ENCODE data around the gene CILP. TPM values are rescaled to one million over a fixed set of nuclear protein-coding genes. Genes with fewer than 3 reads are reported as not detected.

The CILP gene
- total and polyA plus RNA-seq, 2 of the 13 experiments (the other 11 are each of a cell fraction or from before 2014, with no cell fraction given) = 0.03 TPM; not detected in 1

DNA sequence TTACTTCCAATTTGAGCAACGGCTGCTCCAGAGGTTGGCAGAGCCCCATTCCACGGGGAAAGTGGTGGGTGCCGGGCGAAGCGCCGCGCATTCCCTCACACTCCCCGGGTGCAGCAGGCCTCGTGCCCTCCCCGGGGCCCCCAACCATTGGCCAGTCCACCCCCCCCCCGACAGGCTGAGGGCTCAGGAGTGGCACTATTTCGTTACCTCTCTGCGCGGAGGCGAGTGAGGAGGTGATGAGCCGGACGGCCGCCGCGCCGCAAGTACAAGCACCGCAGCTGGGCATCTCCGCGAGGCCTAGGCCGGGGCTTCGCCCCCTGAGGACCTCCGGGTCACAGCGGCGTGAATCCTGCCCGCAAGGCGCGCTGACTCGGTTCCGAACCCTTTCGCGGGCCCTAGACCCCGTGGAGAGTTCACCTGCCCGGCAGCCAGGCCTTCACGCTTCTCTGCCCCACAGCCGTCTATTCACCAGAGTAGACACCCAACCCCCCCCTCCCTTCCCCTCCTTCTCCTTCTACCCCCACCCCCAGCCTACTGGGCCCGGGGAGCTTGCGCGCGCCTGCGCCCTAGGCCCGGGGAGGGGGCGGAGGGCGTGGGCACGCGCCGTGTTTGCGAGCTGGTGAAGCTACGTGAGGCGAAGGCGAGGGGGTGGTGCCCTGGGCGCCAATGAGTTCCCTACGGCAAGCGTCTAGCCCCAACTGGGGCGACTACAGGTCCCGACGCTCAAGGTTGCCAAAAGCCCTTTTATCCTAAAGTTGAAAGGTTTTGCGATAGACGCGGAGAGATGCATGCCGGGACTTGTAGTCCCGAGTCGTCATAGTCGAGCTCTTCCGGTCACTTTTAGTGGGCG is 26.2 kb downstream of the CILP start, which contains the start of gene CLPX (continued):
- TF ChIP-seq TCF12 (IDR thresholded peaks at IDR 0.05) = no peak
- TF ChIP-seq TCF12 (CRISPR knock-in tag; IDR thresholded peaks at IDR 0.05) = no peak; the same call in 1 of the 2 replicates
- no peak for TF ChIP-seq GTF2F1 (IDR thresholded peaks at IDR 0.05; ENCODE audit: low read length)
- TF ChIP-seq ZNF570 (CRISPR knock-in tag; IDR thresholded peaks at IDR 0.05; ENCODE audit: borderline replicate concordance) = no peak
- no peak for TF ChIP-seq BRCA1 (CRISPR knock-in tag; IDR thresholded peaks at IDR 0.05)
- no peak for TF ChIP-seq ZNF7 (CRISPR knock-in tag; IDR thresholded peaks at IDR 0.05)
- TF ChIP-seq ZNF121 (CRISPR knock-in tag; IDR thresholded peaks at IDR 0.05) = no peak
- no peak for TF ChIP-seq SP140L (CRISPR knock-in tag; IDR thresholded peaks at IDR 0.05; ENCODE audit: borderline replicate concordance)
- TF ChIP-seq ZNF484 (CRISPR knock-in tag; IDR thresholded peaks at IDR 0.05; ENCODE audit: borderline replicate concordance, low read depth) = no peak
- no peak for TF ChIP-seq ZNF451 (CRISPR knock-in tag; IDR thresholded peaks at IDR 0.05)
- 0 out of 2 replicates have a peak, but pooled peaks have one; percentile 64 for TF ChIP-seq DNMT1 (CRISPR knock-in tag; IDR thresholded peaks at IDR 0.05)
- no peak for TF ChIP-seq ZBTB1 (CRISPR knock-in tag; IDR thresholded peaks at IDR 0.05; ENCODE audit: borderline replicate concordance)
- TF ChIP-seq KLF16 (CRISPR knock-in tag; IDR thresholded peaks at IDR 0.05) = peak in 1 of 2 experiments; percentile 54; a peak in 1 of 4 replicates
- no peak for TF ChIP-seq ATM (IDR thresholded peaks at IDR 0.05; ENCODE audit: borderline replicate concordance)
- TF ChIP-seq, protein P1, sequence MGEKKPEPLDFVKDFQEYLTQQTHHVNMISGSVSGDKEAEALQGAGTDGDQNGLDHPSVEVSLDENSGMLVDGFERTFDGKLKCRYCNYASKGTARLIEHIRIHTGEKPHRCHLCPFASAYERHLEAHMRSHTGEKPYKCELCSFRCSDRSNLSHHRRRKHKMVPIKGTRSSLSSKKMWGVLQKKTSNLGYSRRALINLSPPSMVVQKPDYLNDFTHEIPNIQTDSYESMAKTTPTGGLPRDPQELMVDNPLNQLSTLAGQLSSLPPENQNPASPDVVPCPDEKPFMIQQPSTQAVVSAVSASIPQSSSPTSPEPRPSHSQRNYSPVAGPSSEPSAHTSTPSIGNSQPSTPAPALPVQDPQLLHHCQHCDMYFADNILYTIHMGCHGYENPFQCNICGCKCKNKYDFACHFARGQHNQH (CRISPR knock-in tag; IDR thresholded peaks at IDR 0.05) = peak; percentile 43; the same call in 1 of the 2 replicates
- TF ChIP-seq RAD21 (CRISPR knock-in tag; IDR thresholded peaks at IDR 0.05) = no peak
- TF ChIP-seq TFDP2 (CRISPR knock-in tag; IDR thresholded peaks at IDR 0.05) = peak; percentile 67; the same call in 1 of the 2 replicates
- peak; percentile 29; the same call in 1 of the 2 replicates for TF ChIP-seq ZNF790 (CRISPR knock-in tag; IDR thresholded peaks at IDR 0.05; ENCODE audit: borderline replicate concordance)
- no peak for TF ChIP-seq ZNF234 (CRISPR knock-in tag; conservative IDR thresholded peaks at IDR 0.05)
- peak; percentile 69; the same call in 1 of the 2 replicates for TF ChIP-seq ZNF556 (CRISPR knock-in tag; IDR thresholded peaks at IDR 0.05; ENCODE audit: borderline replicate concordance)
- no peak for TF ChIP-seq ZNF367 (CRISPR knock-in tag; IDR thresholded peaks at IDR 0.05; ENCODE audit: borderline replicate concordance)
- TF ChIP-seq SRY (CRISPR knock-in tag; IDR thresholded peaks at IDR 0.05) = peak; percentile 68
- 0 out of 2 replicates have a peak, but pooled peaks have one; percentile 10 for TF ChIP-seq PPARG (CRISPR knock-in tag; conservative IDR thresholded peaks at IDR 0.05)
- 0 out of 2 replicates have a peak, but pooled peaks have one; percentile 10 for TF ChIP-seq RFX5 (IDR thresholded peaks at IDR 0.05; ENCODE audit: low read depth, low read length)
- TF ChIP-seq, protein P2, sequence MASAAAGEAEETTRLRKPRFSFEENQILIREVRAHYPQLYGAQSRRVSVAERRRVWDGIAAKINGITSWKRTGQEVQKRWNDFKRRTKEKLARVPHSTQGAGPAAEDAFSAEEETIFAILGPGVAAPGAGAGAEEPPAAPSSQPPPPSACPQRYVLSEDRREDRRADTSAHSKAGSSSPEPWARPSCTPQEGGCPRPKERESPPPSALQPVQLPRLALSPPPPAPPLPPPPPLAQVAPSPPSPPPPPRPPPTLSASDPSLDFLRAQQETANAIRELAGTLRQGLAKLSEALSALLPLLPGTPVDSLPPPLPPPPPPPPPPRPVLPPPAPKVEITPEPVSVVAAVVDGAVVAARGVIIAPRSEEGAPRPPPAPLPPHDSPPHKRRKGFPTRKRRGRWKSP (CRISPR knock-in tag; IDR thresholded peaks at IDR 0.05) = peak; percentile 71
- TF ChIP-seq ZSCAN22 (CRISPR knock-in tag; IDR thresholded peaks at IDR 0.05) = no peak
- TF ChIP-seq ZNF619 (CRISPR knock-in tag; IDR thresholded peaks at IDR 0.05) = no peak
- no peak for TF ChIP-seq SMARCE1 (IDR thresholded peaks at IDR 0.05; ENCODE audit: borderline replicate concordance)
